WTC11 (cell line): Measurements from ENCODE around the gene NTN1. TPM values are rescaled to one million over a fixed set of nuclear protein-coding genes. Genes with fewer than 3 reads are reported as not detected.

Source experiments
- ATAC-seq: fragments of 200-7000 bp; cut with Tn5 transposase; 2 replicates; pipeline ENCODE4 v1.10.0; 2021; ENCODE audit warnings: mild to moderate bottlenecking, moderate library complexity
- Bru-seq: library from RNA; stranded (reverse); fragments of 400-500 nt; gene quantifications from one replicate; lab custom pipeline; 2021; lab: Mats Ljungman, UMichigan
- CTCF ChIA-PET: fragments of 300-600 bp; sonication (Branson Sonifier 250); formaldehyde crosslinking; loops from one replicate; lab custom pipeline; 2021; ENCODE audit warnings: antibody characterized with exemption; lab: Charles Lee
- POLR2A ChIA-PET: fragments of 350-600 bp; sonication (Branson Sonifier 250); formaldehyde crosslinking; loops from one replicate; lab custom pipeline; 2021; ENCODE audit warnings: antibody characterized with exemption; lab: Charles Lee
- DNase-seq: peaks from one replicate; pipeline ENCODE4 v3.0.0; 2021; ENCODE audit warnings: low spot score
- H3K27ac Mint-ChIP-seq: 2 replicates; pipeline ENCODE4 v1.8.0; 2021; ENCODE audit warnings: mixed read lengths
- H3K27me3 Mint-ChIP-seq: 2 replicates; pipeline ENCODE4 v1.8.0; 2021; ENCODE audit warnings: low read depth, mild to moderate bottlenecking, moderate library complexity, mixed read lengths
- H3K36me3 Mint-ChIP-seq: 2 replicates; pipeline ENCODE4 v1.8.0; 2021; ENCODE audit warnings: mixed read lengths
- H3K4me1 Mint-ChIP-seq: 2 replicates; pipeline ENCODE4 v1.8.0; 2022; ENCODE audit warnings: mixed read lengths
- H3K4me3 Mint-ChIP-seq: 2 replicates; pipeline ENCODE4 v1.8.0; 2021; ENCODE audit warnings: mild to moderate bottlenecking, moderate library complexity, mixed read lengths
- H3K9me3 Mint-ChIP-seq: 2 replicates; pipeline ENCODE4 v1.8.0; 2021; ENCODE audit warnings: mixed read lengths
- CREB1 ChIP-seq: sonication (generic); formaldehyde crosslinking; IDR thresholded peaks from 2 replicates; pipeline ENCODE4 v1.8.0; 2023; ENCODE audit warnings: mild to moderate bottlenecking, missing genetic modification reagents
- JUN ChIP-seq: sonication (generic); formaldehyde crosslinking; IDR thresholded peaks from 2 replicates; pipeline ENCODE4 v1.8.0; 2023; ENCODE audit warnings: mild to moderate bottlenecking, missing genetic modification reagents
- NFE2L1 ChIP-seq: sonication (generic); formaldehyde crosslinking; IDR thresholded peaks from 2 replicates; pipeline ENCODE4 v1.8.1; 2023; ENCODE audit warnings: missing genetic modification reagents
- ZNF317 ChIP-seq: sonication (generic); formaldehyde crosslinking; IDR thresholded peaks from 2 replicates; pipeline ENCODE4 v1.8.1; 2023; ENCODE audit warnings: low read depth, mild to moderate bottlenecking, moderate library complexity, missing genetic modification reagents, borderline replicate concordance
- ZNF671 ChIP-seq: fragments of 250-450 bp; sonication (Bioruptor Pico); IDR thresholded peaks from 2 replicates; pipeline ENCODE4 v1.8.0; 2021; ENCODE audit warnings: mild to moderate bottlenecking
- long read RNA-seq, 3 experiments: library from RNA in 1 of 3; library from capped mRNA in 1 of 3; library from polyadenylated mRNA in 1 of 3; unstranded in 2 of 3; stranded (forward) in 1 of 3; transcript quantifications; one replicate each; pipeline ENCODE4 v2.0.0, GENCODE V29; 2021
- total RNA-seq: library from RNA; stranded (reverse); gene quantifications from 3 replicates; pipeline ENCODE4 v1.2.3, GENCODE V29; 2021
- TF ChIP-seq, protein P1 (sequence below): fragments of 250-450 bp; sonication (Bioruptor Pico); IDR thresholded peaks from 2 replicates; pipeline ENCODE4 v1.9.0; 2021; ENCODE audit warnings: moderate library complexity, mild to moderate bottlenecking, inconsistent platforms, borderline replicate concordance
- TF ChIP-seq, protein P2 (sequence below): sonication (generic); formaldehyde crosslinking; IDR thresholded peaks from 2 replicates; pipeline ENCODE4 v1.8.0; 2023; ENCODE audit warnings: missing genetic modification reagents, mild to moderate bottlenecking, borderline replicate concordance
- TF ChIP-seq, protein P3 (sequence below): sonication (generic); formaldehyde crosslinking; IDR thresholded peaks from 2 replicates; pipeline ENCODE4 v1.8.1; 2023; ENCODE audit warnings: mild to moderate bottlenecking, missing genetic modification reagents
- TF ChIP-seq, protein P4 (sequence below): sonication (generic); formaldehyde crosslinking; IDR thresholded peaks from 2 replicates; pipeline ENCODE4 v1.8.1; 2023; ENCODE audit warnings: mild to moderate bottlenecking, moderate library complexity, missing genetic modification reagents
- TF ChIP-seq, protein P5 (sequence below): sonication (generic); formaldehyde crosslinking; IDR thresholded peaks from 2 replicates; pipeline ENCODE4 v1.8.1; 2022; ENCODE audit warnings: missing genetic modification reagents, borderline replicate concordance
- TF ChIP-seq, protein P6 (sequence below): sonication (generic); formaldehyde crosslinking; IDR thresholded peaks from 2 replicates; pipeline ENCODE4 v1.8.1; 2022; ENCODE audit warnings: low read depth, mild to moderate bottlenecking, moderate library complexity, missing genetic modification reagents, borderline replicate concordance
- TF ChIP-seq, protein P7 (sequence below): sonication (generic); formaldehyde crosslinking; conservative IDR thresholded peaks from 2 replicates; pipeline ENCODE4 v1.8.1; 2023; ENCODE audit warnings: mild to moderate bottlenecking, low read depth, missing genetic modification reagents, moderate library complexity

Gene NTN1
- total RNA-seq (3.0 to 5.5 TPM (median 3.1 TPM) in 3 replicates), Bru-seq, nascent RNA (percentile 32 among the genes with signal in this experiment)
- long read RNA-seq, experiment 1, partial matches to known transcripts = 1 of 3 reads
- long read RNA-seq, experiment 1, other reads (novel, unspliced or antisense) = 2 of 3 reads
- long read RNA-seq, experiment 2, partial matches to known transcripts = 1 of 7 reads
- long read RNA-seq, experiment 2, other reads (novel, unspliced or antisense) = 6 of 7 reads
- long read RNA-seq, experiment 3 = 0 reads

DNA sequence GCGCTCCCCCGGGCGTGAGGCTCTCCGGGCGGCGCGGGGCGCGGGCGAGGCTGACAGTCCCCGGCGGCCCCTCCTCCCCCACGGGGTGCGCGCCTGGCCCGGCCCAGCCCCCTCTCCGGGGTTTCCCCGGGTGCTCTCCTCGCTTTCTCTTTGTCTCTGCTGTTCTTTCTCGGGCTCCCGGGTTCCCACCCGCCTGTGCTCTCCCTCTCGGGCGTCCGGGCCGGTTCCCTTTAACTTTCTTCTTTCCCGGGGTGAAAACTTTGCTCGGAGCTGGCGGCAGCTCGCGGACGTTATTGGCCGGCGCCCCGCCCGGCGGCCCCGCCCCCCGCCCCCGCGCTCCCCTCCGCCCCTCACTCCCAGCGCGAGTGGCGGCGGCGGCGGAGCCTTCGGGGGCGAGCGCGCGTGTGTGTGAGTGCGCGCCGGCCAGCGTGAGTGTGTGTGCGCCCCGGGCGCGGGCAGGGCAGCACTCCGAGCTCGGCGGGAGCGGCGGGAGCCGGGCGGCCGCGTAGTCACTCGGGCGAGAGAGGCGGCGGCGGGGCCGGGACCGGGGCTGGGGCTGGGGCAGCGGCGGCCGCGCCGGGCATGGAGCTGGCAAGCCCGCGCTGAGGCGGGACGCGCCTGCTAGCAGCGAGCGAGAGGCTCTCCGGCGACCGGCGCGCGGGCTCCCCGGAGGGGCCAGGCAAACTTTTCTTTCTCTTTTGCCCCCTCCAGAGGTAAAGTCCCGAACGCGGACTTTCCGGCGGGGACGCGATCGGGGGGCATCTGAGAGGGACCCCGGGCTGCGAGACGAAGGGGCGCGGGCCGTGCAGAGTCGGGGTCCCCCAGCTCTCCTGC, at the start of gene NTN1:
Gene NTN1, plus strand, starts transcription at position 353 of the 834 bp plus-strand sequence. CDS start 864 bp downstream, outside the sequence.
- Mint-ChIP-seq H3K4me3 (peak within 1 kb of the TSS; percentile 66), H3K9me3 (no peaks in the 10 kb centered on the region), H3K4me1 (peaks cover 37% of the 10 kb centered on the region), H3K27me3 (peaks cover 50% of the 10 kb centered on the region), H3K27ac (no peak within 1 kb of the TSS), H3K36me3 (peaks cover 3% of the 10 kb centered on the region; the same call in 1 of the 2 replicates)
- TF ChIP-seq, protein P1, sequence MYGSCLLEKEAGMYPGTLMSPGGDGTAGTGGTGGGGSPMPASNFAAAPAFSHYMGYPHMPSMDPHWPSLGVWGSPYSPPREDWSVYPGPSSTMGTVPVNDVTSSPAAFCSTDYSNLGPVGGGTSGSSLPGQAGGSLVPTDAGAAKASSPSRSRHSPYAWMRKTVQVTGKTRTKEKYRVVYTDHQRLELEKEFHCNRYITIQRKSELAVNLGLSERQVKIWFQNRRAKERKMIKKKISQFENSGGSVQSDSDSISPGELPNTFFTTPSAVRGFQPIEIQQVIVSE (CRISPR knock-in tag) = no peak
- TF ChIP-seq, protein P2, sequence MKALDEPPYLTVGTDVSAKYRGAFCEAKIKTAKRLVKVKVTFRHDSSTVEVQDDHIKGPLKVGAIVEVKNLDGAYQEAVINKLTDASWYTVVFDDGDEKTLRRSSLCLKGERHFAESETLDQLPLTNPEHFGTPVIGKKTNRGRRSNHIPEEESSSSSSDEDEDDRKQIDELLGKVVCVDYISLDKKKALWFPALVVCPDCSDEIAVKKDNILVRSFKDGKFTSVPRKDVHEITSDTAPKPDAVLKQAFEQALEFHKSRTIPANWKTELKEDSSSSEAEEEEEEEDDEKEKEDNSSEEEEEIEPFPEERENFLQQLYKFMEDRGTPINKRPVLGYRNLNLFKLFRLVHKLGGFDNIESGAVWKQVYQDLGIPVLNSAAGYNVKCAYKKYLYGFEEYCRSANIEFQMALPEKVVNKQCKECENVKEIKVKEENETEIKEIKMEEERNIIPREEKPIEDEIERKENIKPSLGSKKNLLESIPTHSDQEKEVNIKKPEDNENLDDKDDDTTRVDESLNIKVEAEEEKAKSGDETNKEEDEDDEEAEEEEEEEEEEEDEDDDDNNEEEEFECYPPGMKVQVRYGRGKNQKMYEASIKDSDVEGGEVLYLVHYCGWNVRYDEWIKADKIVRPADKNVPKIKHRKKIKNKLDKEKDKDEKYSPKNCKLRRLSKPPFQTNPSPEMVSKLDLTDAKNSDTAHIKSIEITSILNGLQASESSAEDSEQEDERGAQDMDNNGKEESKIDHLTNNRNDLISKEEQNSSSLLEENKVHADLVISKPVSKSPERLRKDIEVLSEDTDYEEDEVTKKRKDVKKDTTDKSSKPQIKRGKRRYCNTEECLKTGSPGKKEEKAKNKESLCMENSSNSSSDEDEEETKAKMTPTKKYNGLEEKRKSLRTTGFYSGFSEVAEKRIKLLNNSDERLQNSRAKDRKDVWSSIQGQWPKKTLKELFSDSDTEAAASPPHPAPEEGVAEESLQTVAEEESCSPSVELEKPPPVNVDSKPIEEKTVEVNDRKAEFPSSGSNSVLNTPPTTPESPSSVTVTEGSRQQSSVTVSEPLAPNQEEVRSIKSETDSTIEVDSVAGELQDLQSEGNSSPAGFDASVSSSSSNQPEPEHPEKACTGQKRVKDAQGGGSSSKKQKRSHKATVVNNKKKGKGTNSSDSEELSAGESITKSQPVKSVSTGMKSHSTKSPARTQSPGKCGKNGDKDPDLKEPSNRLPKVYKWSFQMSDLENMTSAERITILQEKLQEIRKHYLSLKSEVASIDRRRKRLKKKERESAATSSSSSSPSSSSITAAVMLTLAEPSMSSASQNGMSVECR (CRISPR knock-in tag) = no peak
- TF ChIP-seq, protein P3, sequence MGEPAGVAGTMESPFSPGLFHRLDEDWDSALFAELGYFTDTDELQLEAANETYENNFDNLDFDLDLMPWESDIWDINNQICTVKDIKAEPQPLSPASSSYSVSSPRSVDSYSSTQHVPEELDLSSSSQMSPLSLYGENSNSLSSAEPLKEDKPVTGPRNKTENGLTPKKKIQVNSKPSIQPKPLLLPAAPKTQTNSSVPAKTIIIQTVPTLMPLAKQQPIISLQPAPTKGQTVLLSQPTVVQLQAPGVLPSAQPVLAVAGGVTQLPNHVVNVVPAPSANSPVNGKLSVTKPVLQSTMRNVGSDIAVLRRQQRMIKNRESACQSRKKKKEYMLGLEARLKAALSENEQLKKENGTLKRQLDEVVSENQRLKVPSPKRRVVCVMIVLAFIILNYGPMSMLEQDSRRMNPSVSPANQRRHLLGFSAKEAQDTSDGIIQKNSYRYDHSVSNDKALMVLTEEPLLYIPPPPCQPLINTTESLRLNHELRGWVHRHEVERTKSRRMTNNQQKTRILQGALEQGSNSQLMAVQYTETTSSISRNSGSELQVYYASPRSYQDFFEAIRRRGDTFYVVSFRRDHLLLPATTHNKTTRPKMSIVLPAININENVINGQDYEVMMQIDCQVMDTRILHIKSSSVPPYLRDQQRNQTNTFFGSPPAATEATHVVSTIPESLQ (CRISPR knock-in tag) = no peak
- no peak for TF ChIP-seq ZNF317 (CRISPR knock-in tag)
- no peak for TF ChIP-seq CREB1
- no peak for TF ChIP-seq JUN (CRISPR knock-in tag)
- TF ChIP-seq, protein P4, sequence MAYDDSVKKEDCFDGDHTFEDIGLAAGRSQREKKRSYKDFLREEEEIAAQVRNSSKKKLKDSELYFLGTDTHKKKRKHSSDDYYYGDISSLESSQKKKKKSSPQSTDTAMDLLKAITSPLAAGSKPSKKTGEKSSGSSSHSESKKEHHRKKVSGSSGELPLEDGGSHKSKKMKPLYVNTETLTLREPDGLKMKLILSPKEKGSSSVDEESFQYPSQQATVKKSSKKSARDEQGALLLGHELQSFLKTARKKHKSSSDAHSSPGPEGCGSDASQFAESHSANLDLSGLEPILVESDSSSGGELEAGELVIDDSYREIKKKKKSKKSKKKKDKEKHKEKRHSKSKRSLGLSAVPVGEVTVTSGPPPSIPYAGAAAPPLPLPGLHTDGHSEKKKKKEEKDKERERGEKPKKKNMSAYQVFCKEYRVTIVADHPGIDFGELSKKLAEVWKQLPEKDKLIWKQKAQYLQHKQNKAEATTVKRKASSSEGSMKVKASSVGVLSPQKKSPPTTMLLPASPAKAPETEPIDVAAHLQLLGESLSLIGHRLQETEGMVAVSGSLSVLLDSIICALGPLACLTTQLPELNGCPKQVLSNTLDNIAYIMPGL (CRISPR knock-in tag) = no peak
- TF ChIP-seq, protein P5, sequence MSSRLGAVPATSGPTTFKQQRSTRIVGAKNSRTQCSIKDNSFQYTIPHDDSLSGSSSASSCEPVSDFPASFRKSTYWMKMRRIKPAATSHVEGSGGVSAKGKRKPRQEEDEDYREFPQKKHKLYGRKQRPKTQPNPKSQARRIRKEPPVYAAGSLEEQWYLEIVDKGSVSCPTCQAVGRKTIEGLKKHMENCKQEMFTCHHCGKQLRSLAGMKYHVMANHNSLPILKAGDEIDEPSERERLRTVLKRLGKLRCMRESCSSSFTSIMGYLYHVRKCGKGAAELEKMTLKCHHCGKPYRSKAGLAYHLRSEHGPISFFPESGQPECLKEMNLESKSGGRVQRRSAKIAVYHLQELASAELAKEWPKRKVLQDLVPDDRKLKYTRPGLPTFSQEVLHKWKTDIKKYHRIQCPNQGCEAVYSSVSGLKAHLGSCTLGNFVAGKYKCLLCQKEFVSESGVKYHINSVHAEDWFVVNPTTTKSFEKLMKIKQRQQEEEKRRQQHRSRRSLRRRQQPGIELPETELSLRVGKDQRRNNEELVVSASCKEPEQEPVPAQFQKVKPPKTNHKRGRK = no peak
- TF ChIP-seq, protein P6, sequence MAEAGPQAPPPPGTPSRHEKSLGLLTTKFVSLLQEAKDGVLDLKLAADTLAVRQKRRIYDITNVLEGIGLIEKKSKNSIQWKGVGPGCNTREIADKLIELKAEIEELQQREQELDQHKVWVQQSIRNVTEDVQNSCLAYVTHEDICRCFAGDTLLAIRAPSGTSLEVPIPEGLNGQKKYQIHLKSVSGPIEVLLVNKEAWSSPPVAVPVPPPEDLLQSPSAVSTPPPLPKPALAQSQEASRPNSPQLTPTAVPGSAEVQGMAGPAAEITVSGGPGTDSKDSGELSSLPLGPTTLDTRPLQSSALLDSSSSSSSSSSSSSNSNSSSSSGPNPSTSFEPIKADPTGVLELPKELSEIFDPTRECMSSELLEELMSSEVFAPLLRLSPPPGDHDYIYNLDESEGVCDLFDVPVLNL (CRISPR knock-in tag) = no peak
- TF ChIP-seq ZNF671 (CRISPR knock-in tag) = no peak
- no peak for TF ChIP-seq NFE2L1 (CRISPR knock-in tag)
- TF ChIP-seq, protein P7, sequence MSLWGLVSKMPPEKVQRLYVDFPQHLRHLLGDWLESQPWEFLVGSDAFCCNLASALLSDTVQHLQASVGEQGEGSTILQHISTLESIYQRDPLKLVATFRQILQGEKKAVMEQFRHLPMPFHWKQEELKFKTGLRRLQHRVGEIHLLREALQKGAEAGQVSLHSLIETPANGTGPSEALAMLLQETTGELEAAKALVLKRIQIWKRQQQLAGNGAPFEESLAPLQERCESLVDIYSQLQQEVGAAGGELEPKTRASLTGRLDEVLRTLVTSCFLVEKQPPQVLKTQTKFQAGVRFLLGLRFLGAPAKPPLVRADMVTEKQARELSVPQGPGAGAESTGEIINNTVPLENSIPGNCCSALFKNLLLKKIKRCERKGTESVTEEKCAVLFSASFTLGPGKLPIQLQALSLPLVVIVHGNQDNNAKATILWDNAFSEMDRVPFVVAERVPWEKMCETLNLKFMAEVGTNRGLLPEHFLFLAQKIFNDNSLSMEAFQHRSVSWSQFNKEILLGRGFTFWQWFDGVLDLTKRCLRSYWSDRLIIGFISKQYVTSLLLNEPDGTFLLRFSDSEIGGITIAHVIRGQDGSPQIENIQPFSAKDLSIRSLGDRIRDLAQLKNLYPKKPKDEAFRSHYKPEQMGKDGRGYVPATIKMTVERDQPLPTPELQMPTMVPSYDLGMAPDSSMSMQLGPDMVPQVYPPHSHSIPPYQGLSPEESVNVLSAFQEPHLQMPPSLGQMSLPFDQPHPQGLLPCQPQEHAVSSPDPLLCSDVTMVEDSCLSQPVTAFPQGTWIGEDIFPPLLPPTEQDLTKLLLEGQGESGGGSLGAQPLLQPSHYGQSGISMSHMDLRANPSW (CRISPR knock-in tag) = no peak
- DNase-seq = peak; percentile 64
- POLR2A ChIA-PET = no interaction called here
- peak; percentile 55 for ATAC-seq
- CTCF ChIA-PET = interaction anchor here (1.1 to 4.4 kb wide), 4 partner anchors 18 to 141 kb away, joined by 3 to 23 read pairs (median 8); no protein-coding TSS in a partner anchor
